T1000 (cell line): ENCODE measurements around the gene PSMC2.
A peak's percentile ranks its signal among the peaks of the same experiment; 100 is the strongest.

ENCODE experiments used
- DNase-seq: peaks from one replicate; lab custom pipeline; 2025; ENCODE audit warnings: mixed read lengths; lab: John Stamatoyannopoulos, UW

PSMC2 gene

GRCh38 chr7:103347507-103348267, at the start of gene PSMC2:
Gene PSMC2, plus strand, starts transcription at chr7:103347643. Its CDS starts 69 bp downstream, at chr7:103347712.
- peak; percentile 33 for DNase-seq

- no peak for DNase-seq
These were observed 49.6 kb upstream of the PSMC2 start for GRCh38 chr7:103297837-103298179.

- DNase-seq, result no peak
These were observed 47.8 kb upstream of the PSMC2 start for GRCh38 chr7:103299660-103300059.

GRCh38 chr7:103301441-103301840, 46.0 kb upstream of the PSMC2 start:
- no peak for DNase-seq

GRCh38 chr7:103307503-103308231, 39.8 kb upstream of the PSMC2 start:
- no peak for DNase-seq

- DNase-seq, result no peak
These were observed 32.6 kb upstream of the PSMC2 start for GRCh38 chr7:103314852-103315251.

GRCh38 chr7:103316380-103316941, 31.0 kb upstream of the PSMC2 start:
- no peak for DNase-seq

GRCh38 chr7:103317009-103317408, 30.4 kb upstream of the PSMC2 start:
- no peak for DNase-seq

- no peak for DNase-seq
These were observed 21.7 kb upstream of the PSMC2 start for GRCh38 chr7:103325744-103326143.

- DNase-seq, result no peak
These were observed 10.7 kb upstream of the PSMC2 start for GRCh38 chr7:103336761-103337160.

- no peak for DNase-seq
These were observed 8.6 kb upstream of the PSMC2 start for GRCh38 chr7:103338864-103339263.

GRCh38 chr7:103341466-103341865, 6.0 kb upstream of the PSMC2 start:
- no peak for DNase-seq

GRCh38 chr7:103343332-103343731, 4.1 kb upstream of the PSMC2 start:
- DNase-seq, result no peak

GRCh38 chr7:103343758-103344452, 3.5 kb upstream of the PSMC2 start:
- DNase-seq, result no peak

- peak; percentile 56 for DNase-seq
These were observed 2.8 kb upstream of the PSMC2 start, which contains the start of gene DNAJC2 for GRCh38 chr7:103344453-103345149. Gene DNAJC2, minus strand, starts transcription at chr7:103344767. Its CDS starts 145 bp downstream, at chr7:103344622.

- DNase-seq, result no peak
These were observed 1.0 kb upstream of the PSMC2 start for GRCh38 chr7:103346396-103346795.

- DNase-seq, result no peak
These were observed 1.0 kb downstream of the PSMC2 start for GRCh38 chr7:103348452-103348851.

- no peak for DNase-seq
These were observed 1.5 kb downstream of the PSMC2 start for GRCh38 chr7:103348959-103349358.

GRCh38 chr7:103349805-103350204, 2.4 kb downstream of the PSMC2 start:
- no peak for DNase-seq

- DNase-seq, result no peak
These were observed 22.0 kb downstream of the PSMC2 start for GRCh38 chr7:103369432-103369831.

- no peak for DNase-seq
These were observed 26.6 kb downstream of the PSMC2 start for GRCh38 chr7:103373866-103374643.
